ENCODE results near the gene TOR4A. TPM values are rescaled to one million over a fixed set of nuclear protein-coding genes. Genes with fewer than 3 reads are reported as not detected.
A peak's percentile ranks its signal among the peaks of the same experiment; 100 is the strongest.
"Not testable (repeated sequence)": the region's sequence is repeated elsewhere in the genome, so short reads cannot be mapped to it uniquely, and the experiment has no call there.

TOR4A gene
- total RNA-seq, 2 donors from 2014 or later: 2.6 to 8.8 TPM

- no peak overlapping the region for H3K27ac Mint-ChIP-seq
- peaks cover 12 to 21% of the 10 kb centered on the region in 2 donors for H3K9me3 Mint-ChIP-seq
- H3K36me3 Mint-ChIP-seq: peaks cover 0 to 20% of the 10 kb centered on the region in 2 donors
- ATAC-seq: no peak
- DNase-seq (ENCODE audit: low spot score in 2 of 2): no peak
These were observed 47.6 kb downstream of the TOR4A start for GRCh38 chr9:137325124-137325523.

GRCh38 chr9:137325799-137326198, 48.3 kb downstream of the TOR4A start:
- ATAC-seq (no peak), DNase-seq (ENCODE audit: low spot score in 2 of 2) (no peak)
- H3K36me3 Mint-ChIP-seq: peaks cover 0 to 20% of the 10 kb centered on the region in 2 donors
- H3K27ac Mint-ChIP-seq: no peak overlapping the region
- peaks cover 12 to 26% of the 10 kb centered on the region in 2 donors for H3K9me3 Mint-ChIP-seq

- ATAC-seq: peak; percentile 78 to 80
- peak overlapping the region in 1 of 2 donors; percentile 66 for H3K27ac Mint-ChIP-seq
- no peak for DNase-seq (ENCODE audit: low spot score in 2 of 2)
- peaks cover 0 to 20% of the 10 kb centered on the region in 2 donors for H3K36me3 Mint-ChIP-seq
- H3K9me3 Mint-ChIP-seq: peaks cover 12 to 26% of the 10 kb centered on the region in 2 donors
These were observed 49.0 kb downstream of the TOR4A start for GRCh38 chr9:137326445-137327065.

- not testable (repeated sequence) for DNase-seq (ENCODE audit: low spot score in 2 of 2)
- Mint-ChIP-seq H3K36me3 (peaks cover 0 to 20% of the 10 kb centered on the region in 2 donors), H3K27ac (peak overlapping the region in 1 of 2 donors; percentile 98), H3K9me3 (peaks cover 12 to 26% of the 10 kb centered on the region in 2 donors)
- peak in 1 of 2 donors; percentile 18 for ATAC-seq
These were observed 50.4 kb downstream of the TOR4A start for GRCh38 chr9:137327641-137328550.

- DNase-seq (ENCODE audit: low spot score in 2 of 2); ATAC-seq; H3K27ac Mint-ChIP-seq: not testable (repeated sequence)
- Mint-ChIP-seq H3K36me3 (peaks cover 0 to 20% of the 10 kb centered on the region in 2 donors), H3K9me3 (peaks cover 12 to 26% of the 10 kb centered on the region in 2 donors)
These were observed 52.1 kb downstream of the TOR4A start for GRCh38 chr9:137329590-137329989.

- no peak overlapping the region for H3K27ac Mint-ChIP-seq
- peaks cover 12 to 26% of the 10 kb centered on the region in 2 donors for H3K9me3 Mint-ChIP-seq
- ATAC-seq: no peak
- H3K36me3 Mint-ChIP-seq: peaks cover 0 to 20% of the 10 kb centered on the region in 2 donors
- no peak for DNase-seq (ENCODE audit: low spot score in 2 of 2)
These were observed 53.2 kb downstream of the TOR4A start for GRCh38 chr9:137330689-137331088.

GRCh38 chr9:137331929-137332328, 54.4 kb downstream of the TOR4A start:
- no peak overlapping the region for H3K27ac Mint-ChIP-seq
- H3K36me3 Mint-ChIP-seq: peaks cover 0 to 15% of the 10 kb centered on the region in 2 donors
- peaks cover 12 to 22% of the 10 kb centered on the region in 2 donors for H3K9me3 Mint-ChIP-seq
- ATAC-seq (no peak), DNase-seq (ENCODE audit: low spot score in 2 of 2) (no peak)

Other genes with a start within 250 kb of the TOR4A start
- 10 to 100 TPM; 17.8 to 21.9 TPM for gene ABCA2, start 249.5 kb upstream of the TOR4A start, total RNA-seq
- gene FUT7, start 245.6 kb upstream of the TOR4A start, total RNA-seq: 1 to 10 TPM; 1.4 to 1.6 TPM
- gene NPDC1, start 231.5 kb upstream of the TOR4A start, total RNA-seq: 10 to 100 TPM; 29.4 to 34.2 TPM
- gene ENTPD2, start 223.7 kb upstream of the TOR4A start, total RNA-seq: under 1 TPM in 1 of 2 donors, not detected in 1; 0.27 TPM
- 10 to 100 TPM in 1 of 2 donors, 1 to 10 TPM in 1; 3.5 to 13.3 TPM for gene SAPCD2, start 207.2 kb upstream of the TOR4A start, total RNA-seq
- 10 to 100 TPM in 1 of 2 donors, 1 to 10 TPM in 1; 7.5 to 28.2 TPM for gene UAP1L1, start 200.2 kb upstream of the TOR4A start, total RNA-seq
- gene MAN1B1, start 190.7 kb upstream of the TOR4A start, total RNA-seq: 10 to 100 TPM; 23.8 to 41.4 TPM
- gene DPP7, start 163.0 kb upstream of the TOR4A start, total RNA-seq: 100 to 1,000 TPM; 172 to 236 TPM
- under 1 TPM in 1 of 2 donors, not detected in 1; 0.10 TPM for gene GRIN1, start 138.6 kb upstream of the TOR4A start, total RNA-seq
- not detected for gene LRRC26, start 107.7 kb upstream of the TOR4A start, total RNA-seq
- not detected for gene TMEM210, start 105.7 kb upstream of the TOR4A start, total RNA-seq
- gene ANAPC2, start 89.2 kb upstream of the TOR4A start, total RNA-seq: 10 to 100 TPM; 48.1 to 68.3 TPM
- 10 to 100 TPM; 37.1 to 64.0 TPM for gene SSNA1, start 89.0 kb upstream of the TOR4A start, total RNA-seq
- 1 to 10 TPM; 5.7 to 7.3 TPM for gene TPRN, start 77.0 kb upstream of the TOR4A start, total RNA-seq
- gene TMEM203, start 72.1 kb upstream of the TOR4A start, total RNA-seq: 10 to 100 TPM; 15.3 to 27.1 TPM
- gene NDOR1, start 72.0 kb upstream of the TOR4A start, total RNA-seq: 10 to 100 TPM; 31.7 to 48.5 TPM
- 1 to 10 TPM; 3.1 to 9.4 TPM for gene RNF208, start 55.5 kb upstream of the TOR4A start, total RNA-seq
- under 1 TPM; 0.34 to 0.64 TPM for gene CYSRT1, start 52.6 kb upstream of the TOR4A start, total RNA-seq
- gene RNF224, start 50.2 kb upstream of the TOR4A start, total RNA-seq: not detected
- under 1 TPM in 1 of 2 donors, not detected in 1; 0.12 TPM for gene SLC34A3, start 46.8 kb upstream of the TOR4A start, total RNA-seq
- 100 to 1,000 TPM; 277 to 307 TPM for gene TUBB4B, start 36.4 kb upstream of the TOR4A start, total RNA-seq
- not detected for gene STPG3, start 26.4 kb upstream of the TOR4A start, total RNA-seq
- 10 to 100 TPM; 57.6 to 58.4 TPM for gene NELFB, start 22.4 kb upstream of the TOR4A start, total RNA-seq
- 1 to 10 TPM in 1 of 2 donors, under 1 TPM in 1; 0.61 to 3.1 TPM for gene NRARP, start 24.5 kb downstream of the TOR4A start, total RNA-seq
- gene EXD3, start 145.4 kb downstream of the TOR4A start, total RNA-seq: 10 to 100 TPM in 1 of 2 donors, 1 to 10 TPM in 1; 7.9 to 14.8 TPM
- 1 to 10 TPM in 1 of 2 donors, not detected in 1; 1.5 TPM for gene NOXA1, start 145.7 kb downstream of the TOR4A start, total RNA-seq
- not detected for gene ENTPD8, start 163.6 kb downstream of the TOR4A start, total RNA-seq
- 10 to 100 TPM; 12.0 to 61.3 TPM for gene NSMF, start 181.6 kb downstream of the TOR4A start, total RNA-seq